HuH-7.5 (cell line): ENCODE data around the gene PAPSS2.
"Not testable (repeated sequence)": the region's sequence is repeated elsewhere in the genome, so short reads cannot be mapped to it uniquely, and the experiment has no call there.

ENCODE experiments used
- DNase-seq: peaks from one replicate; pipeline ENCODE4 v3.0.0; 2011; ENCODE audit warnings: low spot score

PAPSS2 gene

GRCh38 chr10:87706731-87707130 lies 47.1 kb downstream of the PAPSS2 start:
- no peak for DNase-seq

- no peak for DNase-seq
Measured at GRCh38 chr10:87707254-87707653, 47.6 kb downstream of the PAPSS2 start.

- no peak for DNase-seq
Measured at GRCh38 chr10:87712913-87713616, 53.4 kb downstream of the PAPSS2 start.

GRCh38 chr10:87713707-87714106 lies 54.0 kb downstream of the PAPSS2 start:
- no peak for DNase-seq

GRCh38 chr10:87715552-87716347 lies 56.1 kb downstream of the PAPSS2 start:
- no peak for DNase-seq

- no peak for DNase-seq
Measured at GRCh38 chr10:87716348-87716670, 56.6 kb downstream of the PAPSS2 start.

GRCh38 chr10:87720665-87721064 lies 61.0 kb downstream of the PAPSS2 start:
- DNase-seq, result no peak

- no peak for DNase-seq
Measured at GRCh38 chr10:87721781-87722180, 62.1 kb downstream of the PAPSS2 start.

GRCh38 chr10:87722716-87723115 lies 63.0 kb downstream of the PAPSS2 start:
- DNase-seq, result no peak

GRCh38 chr10:87723500-87723899 lies 63.8 kb downstream of the PAPSS2 start:
- no peak for DNase-seq

- DNase-seq, result no peak
Measured at GRCh38 chr10:87724789-87725188, 65.1 kb downstream of the PAPSS2 start.

- DNase-seq, result no peak
Measured at GRCh38 chr10:87729940-87730339, 70.3 kb downstream of the PAPSS2 start.

- no peak for DNase-seq
Measured at GRCh38 chr10:87733081-87733480, 73.4 kb downstream of the PAPSS2 start.

GRCh38 chr10:87734987-87735827 lies 75.5 kb downstream of the PAPSS2 start:
- DNase-seq, result no peak

GRCh38 chr10:87738253-87738652 lies 78.6 kb downstream of the PAPSS2 start:
- DNase-seq, result not testable (repeated sequence)

- no peak for DNase-seq
Measured at GRCh38 chr10:87739703-87740102, 80.0 kb downstream of the PAPSS2 start.

- no peak for DNase-seq
Measured at GRCh38 chr10:87740254-87740655, 80.6 kb downstream of the PAPSS2 start.

- not testable (repeated sequence) for DNase-seq
Measured at GRCh38 chr10:87742992-87743610, 83.4 kb downstream of the PAPSS2 start.

- DNase-seq, result no peak
Measured at GRCh38 chr10:87744606-87745005, 84.9 kb downstream of the PAPSS2 start.

- DNase-seq, result no peak
Measured at GRCh38 chr10:87746911-87747310, 87.2 kb downstream of the PAPSS2 start.

GRCh38 chr10:87748244-87748643 lies 88.6 kb downstream of the PAPSS2 start:
- not testable (repeated sequence) for DNase-seq

- DNase-seq, result no peak
Measured at GRCh38 chr10:87750001-87750671, 90.5 kb downstream of the PAPSS2 start.
